Neuronal stem cell (in vitro differentiated cells): ENCODE data around the gene CNP.

Source experiments
- DNase-seq: peaks from one replicate; pipeline ENCODE4 v3.0.0-alpha.2; 2013; ENCODE audit warnings: low spot score
- H2AFZ ChIP-seq: one replicate; pipeline ENCODE4 v1.6.1; 2013; ENCODE audit warnings: mild to moderate bottlenecking, low read length, inconsistent platforms
- H2AK5ac ChIP-seq: 2 replicates; pipeline ENCODE4 v1.6.1; 2013; ENCODE audit warnings: low read depth, mild to moderate bottlenecking, inconsistent platforms, low read length, moderate library complexity, mixed read lengths
- H2BK120ac ChIP-seq: 2 replicates; pipeline ENCODE4 v1.6.1; 2013; ENCODE audit warnings: low read depth, mild to moderate bottlenecking, inconsistent platforms, low read length, moderate library complexity, mixed read lengths
- H2BK12ac ChIP-seq: one replicate; pipeline ENCODE4 v1.6.1; 2013; ENCODE audit warnings: low read length, inconsistent platforms
- H2BK15ac ChIP-seq: 2 replicates; pipeline ENCODE4 v1.6.1; 2013; ENCODE audit warnings: mild to moderate bottlenecking, low read length, inconsistent platforms, mixed read lengths
- H2BK5ac ChIP-seq: one replicate; pipeline ENCODE4 v1.6.1; 2013; ENCODE audit warnings: inconsistent platforms, mild to moderate bottlenecking, low read length, moderate library complexity
- H3K14ac ChIP-seq: one replicate; pipeline ENCODE4 v1.6.1; 2013; ENCODE audit warnings: low read length, inconsistent platforms
- H3K18ac ChIP-seq: 2 replicates; pipeline ENCODE4 v1.6.1; 2013; ENCODE audit warnings: low read length, inconsistent platforms
- H3K23ac ChIP-seq: 2 replicates; pipeline ENCODE4 v1.6.1; 2013; ENCODE audit warnings: low read depth, mild to moderate bottlenecking, mixed read lengths, low read length, inconsistent platforms; ENCODE audit not compliant: poor library complexity
- H3K27ac ChIP-seq: replicated peaks from 3 replicates; pipeline ENCODE4 v1.5.1; 2013; ENCODE audit warnings: low read length, inconsistent platforms
- H3K27me3 ChIP-seq, 3 experiments: 2 replicates each; pipeline ENCODE4 v1.6.1; 2013; ENCODE audit warnings: low read length in 3 of 3, mild to moderate bottlenecking in 2 of 3, inconsistent platforms in 1 of 3, low read depth in 1 of 3, mixed read lengths in 1 of 3, moderate library complexity in 1 of 3; ENCODE audit not compliant: control insufficient read depth in 3 of 3, insufficient read depth in 3 of 3
- H3K36me3 ChIP-seq, 2 donors: replicated peaks in 1 of 2; 2 replicates each; pipeline ENCODE4 v1.6.1; 2013; ENCODE audit warnings: low read length in 2 of 2; ENCODE audit not compliant: control insufficient read depth in 2 of 2, insufficient read depth in 2 of 2
- H3K4ac ChIP-seq: 2 replicates; pipeline ENCODE4 v1.6.1; 2013; ENCODE audit warnings: inconsistent platforms, mild to moderate bottlenecking, low read length, moderate library complexity
- H3K4me1 ChIP-seq, 2 donors: 1 replicate in 1 of 2; 2 replicates in 1 of 2; pipeline ENCODE4 v1.6.1; 2013; ENCODE audit warnings: low read length in 2 of 2, low read depth in 1 of 2; ENCODE audit not compliant: control insufficient read depth in 2 of 2, insufficient read depth in 1 of 2
- H3K4me2 ChIP-seq: one replicate; pipeline ENCODE4 v1.6.1; 2013; ENCODE audit warnings: mild to moderate bottlenecking, low read length, inconsistent platforms; ENCODE audit not compliant: insufficient read depth, poor library complexity, severe bottlenecking
- H3K4me3 ChIP-seq, 2 donors: 2 replicates each; pipeline ENCODE4 v1.5.1; 2013; ENCODE audit warnings: low read length in 2 of 2, mild to moderate bottlenecking in 2 of 2, inconsistent platforms in 1 of 2, moderate library complexity in 1 of 2
- H3K79me1 ChIP-seq: one replicate; pipeline ENCODE4 v1.6.1; 2013; ENCODE audit warnings: low read depth, mild to moderate bottlenecking, inconsistent platforms, low read length, moderate library complexity
- H3K9ac ChIP-seq: one replicate; pipeline ENCODE4 v1.6.1; 2013; ENCODE audit warnings: mild to moderate bottlenecking, low read depth, low read length, inconsistent platforms; ENCODE audit not compliant: poor library complexity
- H3K9me3 ChIP-seq, 2 donors: replicated peaks in 1 of 2; 2 replicates each; pipeline versions ENCODE3 to v1.6.1; 2013; ENCODE audit warnings: low read length in 2 of 2, mild to moderate bottlenecking in 2 of 2, inconsistent platforms in 1 of 2, low read depth in 1 of 2, mixed read lengths in 1 of 2, moderate library complexity in 1 of 2; ENCODE audit not compliant: control insufficient read depth in 2 of 2, insufficient read depth in 1 of 2
- H4K8ac ChIP-seq: one replicate; pipeline ENCODE4 v1.6.1; 2013; ENCODE audit warnings: low read depth, mild to moderate bottlenecking, inconsistent platforms, low read length, moderate library complexity
- H4K91ac ChIP-seq: one replicate; pipeline ENCODE4 v1.6.1; 2013; ENCODE audit warnings: low read length, low read depth, mild to moderate bottlenecking, inconsistent platforms; ENCODE audit not compliant: poor library complexity
- WGBS, 2 donors: extraction: QIAGEN DNeasy Blood & Tissue Kit; methylation state at CpG; one replicate each; pipeline ENCODE4 v1.1.7; 2013; ENCODE audit warnings: missing lambda C conversion rate in 2 of 2, mixed read lengths in 1 of 2; ENCODE audit not compliant: insufficient read length in 2 of 2, insufficient replicate concordance in 1 of 2; ENCODE audit errors: extremely low coverage in 2 of 2; 5-methylcytosine and 5-hydroxymethylcytosine counted together

The CNP gene

GRCh38 chr17:42017866-42018200 lies 51.2 kb downstream of the CNP start:
- Histone ChIP-seq H3K4me1 (peaks cover 5 to 10% of the 10 kb centered on the region in 2 donors), H2BK5ac (no peak overlapping the region), H2AFZ (peak overlapping the region; percentile 96), H2BK120ac (no peak overlapping the region), H2BK15ac (no peak overlapping the region), H2AK5ac (no peak overlapping the region), H2BK12ac (no peak overlapping the region), H3K27ac (peak overlapping the region; percentile 90), H3K9me3 (no peaks in the 10 kb centered on the region), H3K4ac (no peak overlapping the region), H3K18ac (peak overlapping the region; percentile 66), H3K36me3 (peaks cover 5 to 23% of the 10 kb centered on the region in 2 donors), H4K8ac (no peak overlapping the region), H3K4me3 (peak overlapping the region; percentile 90 to 92), H3K79me1 (peaks cover 12% of the 10 kb centered on the region), H4K91ac (no peak overlapping the region), H3K4me2 (peak overlapping the region; percentile 72), H3K27me3 (no peaks in the 10 kb centered on the region), H3K14ac (no peak overlapping the region), H3K23ac (no peak overlapping the region), H3K9ac (peak overlapping the region; percentile 74)
- no peak for DNase-seq
- no CpG with 5 or more reads among the region's 11 CpGs for WGBS, 2 donors

GRCh38 chr17:42018339-42018738 lies 51.7 kb downstream of the CNP start:
- no peak overlapping the region for H3K14ac ChIP-seq
- H2BK15ac ChIP-seq: no peak overlapping the region
- H3K4me3 ChIP-seq: peak overlapping the region; percentile 34 to 92
- H4K91ac ChIP-seq: no peak overlapping the region
- no peak overlapping the region for H2BK5ac ChIP-seq
- no peaks in the 10 kb centered on the region for H3K27me3 ChIP-seq
- peak overlapping the region; percentile 96 for H2AFZ ChIP-seq
- peaks cover 6 to 28% of the 10 kb centered on the region in 2 donors for H3K36me3 ChIP-seq
- H3K9ac ChIP-seq: peak overlapping the region; percentile 68
- no peaks in the 10 kb centered on the region for H3K9me3 ChIP-seq
- H2BK12ac ChIP-seq: no peak overlapping the region
- H3K4me1 ChIP-seq: peaks cover 5 to 10% of the 10 kb centered on the region in 2 donors
- H3K23ac ChIP-seq: no peak overlapping the region
- H2BK120ac ChIP-seq: no peak overlapping the region
- no peak for DNase-seq
- H4K8ac ChIP-seq: no peak overlapping the region
- no peak overlapping the region for H3K18ac ChIP-seq
- H2AK5ac ChIP-seq: no peak overlapping the region
- H3K27ac ChIP-seq: no peak overlapping the region
- no CpG with 5 or more reads among the region's 3 CpGs for WGBS, 2 donors
- no peak overlapping the region for H3K4me2 ChIP-seq
- H3K79me1 ChIP-seq: peaks cover 12% of the 10 kb centered on the region
- H3K4ac ChIP-seq: no peak overlapping the region

- H4K91ac ChIP-seq: no peak overlapping the region
- H4K8ac ChIP-seq: no peak overlapping the region
- H2AK5ac ChIP-seq: no peak overlapping the region
- H3K36me3 ChIP-seq: peaks cover 12 to 34% of the 10 kb centered on the region in 2 donors
- no peak overlapping the region for H3K23ac ChIP-seq
- H3K4me1 ChIP-seq: peaks cover 5 to 10% of the 10 kb centered on the region in 2 donors
- no peak overlapping the region for H3K14ac ChIP-seq
- no peak overlapping the region for H3K18ac ChIP-seq
- no peak overlapping the region for H3K4me2 ChIP-seq
- no peak overlapping the region for H3K4me3 ChIP-seq
- no peak for DNase-seq
- no peak overlapping the region for H2BK15ac ChIP-seq
- no peak overlapping the region for H2BK5ac ChIP-seq
- no peaks in the 10 kb centered on the region for H3K27me3 ChIP-seq
- H3K27ac ChIP-seq: no peak overlapping the region
- H2BK120ac ChIP-seq: no peak overlapping the region
- H2AFZ ChIP-seq: no peak overlapping the region
- H3K9me3 ChIP-seq: no peaks in the 10 kb centered on the region
- H3K4ac ChIP-seq: no peak overlapping the region
- WGBS, 2 donors: no CpG with 5 or more reads among the region's 4 CpGs
- H2BK12ac ChIP-seq: no peak overlapping the region
- no peak overlapping the region for H3K9ac ChIP-seq
- peaks cover 13% of the 10 kb centered on the region for H3K79me1 ChIP-seq
These were observed 52.4 kb downstream of the CNP start for GRCh38 chr17:42018988-42019387.

- no peak within 1 kb of the TSS for H4K8ac ChIP-seq
- H3K36me3 ChIP-seq: peaks cover 15 to 41% of the 10 kb centered on the region in 2 donors
- H3K4me3 ChIP-seq: peak within 1 kb of the TSS; percentile 68 to 95
- H3K14ac ChIP-seq: no peak within 1 kb of the TSS
- peak within 1 kb of the TSS; percentile 21 for H2AK5ac ChIP-seq
- H3K4ac ChIP-seq: no peak within 1 kb of the TSS
- no CpG with 5 or more reads among the region's 49 CpGs for WGBS, 2 donors
- H2BK5ac ChIP-seq: no peak within 1 kb of the TSS
- DNase-seq: peak; percentile 84
- H4K91ac ChIP-seq: no peak within 1 kb of the TSS
- H3K9ac ChIP-seq: peak within 1 kb of the TSS; percentile 92
- H2BK12ac ChIP-seq: no peak within 1 kb of the TSS
- no peaks in the 10 kb centered on the region for H3K27me3 ChIP-seq
- H3K27ac ChIP-seq: no peak within 1 kb of the TSS
- peak within 1 kb of the TSS; percentile 58 for H3K23ac ChIP-seq
- peak within 1 kb of the TSS; percentile 69 for H3K4me2 ChIP-seq
- peak within 1 kb of the TSS; percentile 87 for H2AFZ ChIP-seq
- peak within 1 kb of the TSS; percentile 96 for H3K18ac ChIP-seq
- H2BK120ac ChIP-seq: no peak within 1 kb of the TSS
- no peak within 1 kb of the TSS for H2BK15ac ChIP-seq
- H3K4me1 ChIP-seq: peaks cover 7 to 11% of the 10 kb centered on the region in 2 donors
- peaks cover 13% of the 10 kb centered on the region for H3K79me1 ChIP-seq
- H3K9me3 ChIP-seq: no peaks in the 10 kb centered on the region
These were observed 53.2 kb downstream of the CNP start, which contains the start of gene NKIRAS2 for GRCh38 chr17:42019509-42020404. TSS of gene NKIRAS2 (plus strand) at chr17:42020090. CDS start at chr17:42021578, 1,488 bp downstream.
